ENCODE measurements around the gene PRIM2. TPM values are rescaled to one million over a fixed set of nuclear protein-coding genes. Genes with fewer than 3 reads are reported as not detected.
A peak's percentile ranks its signal among the peaks of the same experiment; 100 is the strongest.
"Not testable (repeated sequence)": the region's sequence is repeated elsewhere in the genome, so short reads cannot be mapped to it uniquely, and the experiment has no call there.

PRIM2 gene
- total RNA-seq, 2 donors from 2014 or later, result 13.5 to 16.6 TPM

DNA sequence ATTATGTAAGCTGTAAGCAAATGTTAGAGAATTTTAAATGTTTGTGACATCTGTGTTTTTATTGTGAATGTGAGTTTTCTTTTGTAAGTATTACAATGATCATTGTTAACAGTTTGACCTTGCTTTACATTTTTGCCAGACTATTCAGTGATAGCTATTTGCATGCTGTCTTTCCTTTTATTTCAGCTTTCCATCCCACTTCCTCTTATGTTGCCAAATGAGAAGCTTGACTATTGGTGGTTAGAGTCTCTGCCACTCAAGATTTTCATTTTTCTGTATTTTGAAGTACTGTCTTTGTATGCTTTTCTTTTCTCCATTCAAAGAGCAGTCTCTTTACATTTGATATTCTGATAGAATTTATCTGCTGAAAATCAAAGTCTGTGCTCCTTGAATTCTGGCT, 104.1 kb downstream of the PRIM2 start:
- Mint-ChIP-seq H3K27ac (no peak overlapping the region), H3K4me1 (peaks cover 10% of the 10 kb centered on the region), H3K36me3 (ENCODE audit: low read depth) (peaks cover 2% of the 10 kb centered on the region), H3K4me3 (no peak overlapping the region), H3K27me3 (no peaks in the 10 kb centered on the region)
- DNase-seq, result no peak
- no peaks in the 10 kb centered on the region for H3K9me3 ChIP-seq (ENCODE audit: control insufficient read depth, low read length, poor library complexity, severe bottlenecking)
- no peak for ATAC-seq

DNA sequence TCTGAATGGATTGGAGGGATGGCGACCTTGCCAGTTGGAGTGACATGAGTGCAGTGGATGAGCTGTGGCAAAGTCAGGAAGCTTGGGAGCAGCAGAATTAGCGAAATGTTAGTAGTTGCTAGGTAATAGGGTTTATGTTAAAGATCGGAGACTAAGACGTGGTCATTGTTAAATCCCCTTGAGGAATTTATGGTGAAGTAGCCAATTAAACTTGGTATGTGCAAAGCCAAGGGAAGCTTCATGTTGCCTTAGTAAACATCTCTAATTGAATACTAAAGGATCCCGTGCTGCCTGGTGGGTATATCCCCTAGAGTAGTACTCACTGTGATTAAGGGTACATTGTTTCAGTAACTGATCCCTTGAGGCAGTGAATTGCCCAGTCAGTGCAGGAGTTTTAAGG, 106.0 kb downstream of the PRIM2 start:
- Mint-ChIP-seq H3K4me3 (no peak overlapping the region), H3K27me3 (no peaks in the 10 kb centered on the region), H3K36me3 (ENCODE audit: low read depth) (peaks cover 2% of the 10 kb centered on the region), H3K4me1 (peaks cover 10% of the 10 kb centered on the region), H3K27ac (no peak overlapping the region)
- H3K9me3 ChIP-seq (ENCODE audit: control insufficient read depth, low read length, poor library complexity, severe bottlenecking), result no peaks in the 10 kb centered on the region
- no peak for ATAC-seq
- no peak for DNase-seq

DNA sequence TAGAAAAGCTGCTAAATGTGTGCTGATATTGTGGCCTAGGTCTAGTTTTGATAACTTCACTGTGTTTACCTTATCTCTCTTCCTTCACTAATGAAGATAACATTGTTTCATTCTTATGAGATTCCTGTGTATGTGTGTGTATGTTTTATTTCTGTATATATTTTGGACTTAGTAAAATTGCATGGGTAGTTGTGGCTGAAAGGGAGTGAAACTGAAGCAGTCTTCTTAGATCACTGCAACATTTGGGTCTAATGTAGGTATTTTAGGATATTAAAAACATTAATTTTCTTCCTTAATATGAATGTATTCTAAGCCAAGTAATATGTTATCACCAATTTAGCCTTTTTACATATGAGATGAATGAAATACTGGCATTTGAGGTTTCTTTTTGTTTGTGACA, 114.3 kb downstream of the PRIM2 start:
- not testable (repeated sequence) for H3K27me3 Mint-ChIP-seq; ATAC-seq; H3K4me3 Mint-ChIP-seq; H3K36me3 Mint-ChIP-seq (ENCODE audit: low read depth); DNase-seq; H3K9me3 ChIP-seq (ENCODE audit: control insufficient read depth, low read length, poor library complexity, severe bottlenecking)
- Mint-ChIP-seq H3K4me1 (peaks cover 10% of the 10 kb centered on the region), H3K27ac (peak overlapping the region; percentile 79)

DNA sequence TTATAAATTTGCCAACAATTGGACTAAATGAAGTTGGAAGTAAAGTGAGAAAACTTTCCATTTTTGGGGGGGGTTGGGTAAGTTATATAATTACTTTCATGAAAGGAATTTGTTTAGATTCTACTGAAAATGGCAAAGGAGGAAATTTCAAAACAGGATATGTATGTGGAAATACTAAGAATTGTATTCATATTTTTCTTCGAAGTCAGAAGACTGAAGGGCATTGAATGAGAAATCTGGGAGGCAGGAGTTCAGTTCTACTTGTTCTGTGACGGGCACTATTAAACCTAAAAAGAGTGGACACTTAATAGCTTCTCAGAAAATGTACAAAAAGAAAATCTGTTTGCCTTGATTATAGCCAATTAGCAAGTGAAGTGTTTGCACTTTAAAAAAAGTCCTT, 114.7 kb downstream of the PRIM2 start:
- peaks cover 10% of the 10 kb centered on the region for H3K4me1 Mint-ChIP-seq
- ATAC-seq (no peak), DNase-seq (no peak)
- peak overlapping the region; percentile 79 for H3K27ac Mint-ChIP-seq
- H3K27me3 Mint-ChIP-seq, result no peaks in the 10 kb centered on the region
- H3K9me3 ChIP-seq (ENCODE audit: control insufficient read depth, low read length, poor library complexity, severe bottlenecking), result no peaks in the 10 kb centered on the region
- H3K4me3 Mint-ChIP-seq, result no peak overlapping the region
- H3K36me3 Mint-ChIP-seq (ENCODE audit: low read depth), result peaks cover 3% of the 10 kb centered on the region

DNA sequence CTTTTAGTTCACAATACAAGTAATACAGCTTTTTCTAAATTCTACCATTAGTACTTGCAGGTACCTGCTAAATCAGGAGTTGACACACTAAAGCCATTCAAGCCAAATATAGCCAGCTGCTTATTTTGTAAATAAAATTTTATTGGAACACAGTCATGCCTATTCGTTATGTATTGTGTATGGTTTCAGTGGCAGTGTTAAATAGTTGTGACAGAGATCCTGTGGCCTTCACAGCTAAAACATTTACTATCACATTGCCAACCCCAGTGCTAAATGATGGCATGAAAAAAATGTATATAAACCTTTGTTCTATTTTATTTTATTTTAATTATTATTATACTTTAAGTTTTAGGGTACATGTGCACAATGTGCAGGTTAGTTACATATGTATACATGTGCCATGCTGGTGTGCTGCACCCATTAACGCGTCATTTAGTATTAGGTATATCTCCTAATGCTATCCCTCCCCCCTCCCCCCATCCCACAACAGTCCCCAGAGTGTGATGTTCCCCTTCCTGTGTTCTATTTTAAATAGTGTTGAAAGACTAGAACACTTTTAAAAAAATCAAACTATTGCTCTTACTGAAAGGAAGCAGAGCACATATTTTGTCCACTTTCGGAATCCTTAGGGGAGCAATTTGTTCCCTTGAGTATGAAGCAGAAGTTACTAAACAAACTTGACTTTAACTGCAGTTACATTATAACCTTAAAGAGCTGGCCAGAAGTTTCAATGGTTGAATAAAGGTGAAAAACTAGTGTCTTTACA, 115.7 kb downstream of the PRIM2 start:
- ATAC-seq (no peak), DNase-seq (no peak)
- H3K9me3 ChIP-seq (ENCODE audit: control insufficient read depth, low read length, poor library complexity, severe bottlenecking), result no peaks in the 10 kb centered on the region
- peaks cover 3% of the 10 kb centered on the region for H3K36me3 Mint-ChIP-seq (ENCODE audit: low read depth)
- H3K4me3 Mint-ChIP-seq, result no peak overlapping the region
- peaks cover 10% of the 10 kb centered on the region for H3K4me1 Mint-ChIP-seq
- no peaks in the 10 kb centered on the region for H3K27me3 Mint-ChIP-seq
- no peak overlapping the region for H3K27ac Mint-ChIP-seq

DNA sequence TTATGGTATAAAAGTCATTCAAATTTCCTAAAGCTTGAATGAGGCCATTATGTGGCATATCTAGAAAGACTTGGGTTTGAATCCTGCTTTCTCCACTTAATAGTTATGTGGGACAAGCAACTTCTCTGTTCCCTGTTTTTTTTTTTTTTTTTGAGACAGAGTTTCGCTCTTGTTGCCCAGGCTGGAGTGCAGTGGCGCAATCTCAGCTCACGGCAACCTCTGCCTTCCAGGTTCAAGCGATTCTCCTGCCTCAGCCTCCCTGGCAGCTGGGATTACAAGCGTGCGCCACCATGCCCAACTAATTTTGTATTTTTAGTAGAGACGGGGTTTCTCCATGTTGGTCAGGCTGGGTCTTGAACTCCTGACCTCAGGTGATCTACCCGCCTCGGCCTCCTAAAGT, 116.4 kb downstream of the PRIM2 start:
- H3K4me3 Mint-ChIP-seq; ATAC-seq; H3K36me3 Mint-ChIP-seq (ENCODE audit: low read depth); H3K9me3 ChIP-seq (ENCODE audit: control insufficient read depth, low read length, poor library complexity, severe bottlenecking); H3K27ac Mint-ChIP-seq; H3K27me3 Mint-ChIP-seq; DNase-seq: not testable (repeated sequence)
- peaks cover 10% of the 10 kb centered on the region for H3K4me1 Mint-ChIP-seq

DNA sequence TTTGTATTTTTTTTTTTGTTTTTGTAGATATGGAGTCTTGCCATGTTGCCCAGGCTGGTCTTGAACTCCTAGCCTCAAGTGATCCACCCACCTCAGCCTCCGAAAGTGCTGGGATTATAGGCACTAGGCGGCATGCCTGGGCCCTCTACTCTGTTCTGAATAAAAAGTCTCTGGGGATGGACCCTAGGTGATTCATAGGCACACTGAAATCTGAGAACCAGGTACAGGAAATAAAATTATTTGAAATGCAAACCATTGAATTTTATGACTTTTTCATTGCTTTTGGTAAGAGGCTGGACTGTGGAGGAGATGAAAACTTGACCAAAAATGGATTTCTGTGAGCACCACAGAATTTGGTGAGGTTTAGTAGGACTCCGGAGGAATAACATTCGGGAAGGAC, 117.5 kb downstream of the PRIM2 start:
- no peaks in the 10 kb centered on the region for H3K27me3 Mint-ChIP-seq
- H3K4me1 Mint-ChIP-seq, result peaks cover 10% of the 10 kb centered on the region
- H3K27ac Mint-ChIP-seq, result no peak overlapping the region
- no peak overlapping the region for H3K4me3 Mint-ChIP-seq
- DNase-seq, result no peak
- H3K36me3 Mint-ChIP-seq (ENCODE audit: low read depth), result peaks cover 3% of the 10 kb centered on the region
- no peak for ATAC-seq
- no peaks in the 10 kb centered on the region for H3K9me3 ChIP-seq (ENCODE audit: control insufficient read depth, low read length, poor library complexity, severe bottlenecking)

DNA sequence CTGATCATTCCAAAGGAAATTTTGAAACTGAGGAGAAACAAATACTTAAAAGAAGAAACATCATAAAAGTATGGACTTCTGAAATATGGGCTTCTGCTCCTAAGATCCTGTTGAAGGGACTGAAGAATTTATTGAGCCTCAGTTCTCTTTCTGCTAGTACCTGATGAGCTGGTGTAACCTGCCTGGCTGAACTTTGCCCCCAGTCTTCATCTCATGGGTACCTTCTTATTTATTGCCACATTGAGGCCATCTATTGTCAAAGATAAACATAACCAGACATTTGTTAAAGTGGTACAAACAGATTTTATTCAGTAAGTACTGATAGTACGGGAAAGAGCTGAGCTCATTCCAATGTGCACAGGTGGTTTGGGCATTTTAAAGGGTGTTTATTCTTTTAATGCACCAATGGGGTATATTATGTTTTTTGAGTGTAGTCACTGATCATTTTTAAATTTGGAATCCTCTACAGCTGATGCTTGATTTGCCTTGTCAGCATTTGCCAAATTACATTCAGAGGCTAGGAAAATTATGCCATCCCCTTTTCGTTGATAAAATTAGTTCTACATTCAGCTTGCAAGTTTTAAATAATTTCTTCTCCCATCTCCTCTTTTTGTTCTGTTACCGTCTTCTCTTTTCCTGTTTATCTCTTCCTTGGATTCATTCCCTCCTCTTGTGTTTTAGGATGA, 118.2 kb downstream of the PRIM2 start:
- Mint-ChIP-seq H3K4me3 (no peak overlapping the region), H3K27me3 (no peaks in the 10 kb centered on the region), H3K4me1 (peaks cover 10% of the 10 kb centered on the region), H3K27ac (no peak overlapping the region), H3K36me3 (ENCODE audit: low read depth) (peaks cover 3% of the 10 kb centered on the region)
- no peak for ATAC-seq
- H3K9me3 ChIP-seq (ENCODE audit: control insufficient read depth, low read length, poor library complexity, severe bottlenecking), result no peaks in the 10 kb centered on the region
- no peak for DNase-seq

DNA sequence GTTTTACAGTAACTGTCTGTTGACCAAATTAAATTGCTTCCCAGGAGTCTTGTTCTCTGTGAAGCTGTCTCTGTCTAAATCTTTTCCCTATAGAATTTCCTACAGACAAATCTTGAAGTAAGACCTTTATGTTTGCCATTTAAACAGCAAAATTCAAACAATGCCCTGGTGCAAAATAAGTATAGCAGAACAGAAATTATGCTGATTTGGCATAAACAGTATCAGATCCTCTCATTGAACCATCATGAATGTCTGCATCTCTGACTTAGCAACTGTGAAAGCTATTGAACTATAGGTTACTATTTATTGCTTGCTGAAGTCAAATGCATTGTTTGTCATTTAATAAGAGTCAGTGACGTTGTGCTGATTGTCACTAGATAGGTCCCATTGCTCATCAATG, 123.3 kb downstream of the PRIM2 start:
- not testable (repeated sequence) for H3K9me3 ChIP-seq (ENCODE audit: control insufficient read depth, low read length, poor library complexity, severe bottlenecking); DNase-seq; ATAC-seq; H3K27me3 Mint-ChIP-seq; H3K4me1 Mint-ChIP-seq; H3K27ac Mint-ChIP-seq; H3K4me3 Mint-ChIP-seq; H3K36me3 Mint-ChIP-seq (ENCODE audit: low read depth)

DNA sequence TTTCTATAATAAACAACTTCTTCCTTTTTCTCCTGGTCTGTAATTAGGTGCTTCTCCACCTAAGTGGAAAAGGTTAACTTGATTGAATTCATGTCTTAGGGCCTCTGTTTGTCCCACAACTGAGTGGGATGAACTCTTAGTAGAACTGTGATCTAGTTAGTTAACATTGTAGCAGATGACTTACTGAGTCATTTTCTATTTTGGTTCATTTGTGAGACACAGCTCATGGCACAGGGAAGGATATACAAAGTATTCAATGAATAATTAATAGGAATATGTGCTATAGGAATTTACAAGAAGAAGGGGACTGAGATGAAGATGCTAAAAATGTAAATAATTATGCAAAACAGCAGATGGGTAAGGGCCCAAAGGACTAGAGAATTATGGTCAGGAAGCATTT, 124.7 kb downstream of the PRIM2 start:
- H3K36me3 Mint-ChIP-seq (ENCODE audit: low read depth); DNase-seq; H3K9me3 ChIP-seq (ENCODE audit: control insufficient read depth, low read length, poor library complexity, severe bottlenecking); H3K27me3 Mint-ChIP-seq; H3K4me1 Mint-ChIP-seq; ATAC-seq; H3K27ac Mint-ChIP-seq; H3K4me3 Mint-ChIP-seq: not testable (repeated sequence)

DNA sequence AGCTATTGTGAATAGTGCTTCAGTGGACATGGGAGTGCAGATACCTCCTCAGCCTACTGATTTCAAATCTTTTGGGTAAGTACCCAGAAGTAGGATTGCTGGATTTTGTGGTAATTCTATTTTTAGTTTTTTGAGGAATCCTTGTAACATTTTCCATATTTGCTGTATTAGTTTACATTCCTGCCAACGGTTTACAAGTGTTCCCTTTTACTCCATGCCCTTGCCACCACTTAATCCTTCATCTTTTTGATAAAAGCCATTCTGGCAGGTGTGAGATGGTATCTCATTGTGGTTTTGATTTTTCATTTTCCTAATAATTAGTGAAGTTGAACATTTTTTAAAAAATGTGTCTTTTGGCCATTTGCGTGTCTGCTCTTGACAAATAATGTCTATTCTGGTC, 125.8 kb downstream of the PRIM2 start:
- not testable (repeated sequence) for DNase-seq; ATAC-seq; H3K4me1 Mint-ChIP-seq; H3K27ac Mint-ChIP-seq; H3K27me3 Mint-ChIP-seq; H3K36me3 Mint-ChIP-seq (ENCODE audit: low read depth); H3K9me3 ChIP-seq (ENCODE audit: control insufficient read depth, low read length, poor library complexity, severe bottlenecking); H3K4me3 Mint-ChIP-seq

DNA sequence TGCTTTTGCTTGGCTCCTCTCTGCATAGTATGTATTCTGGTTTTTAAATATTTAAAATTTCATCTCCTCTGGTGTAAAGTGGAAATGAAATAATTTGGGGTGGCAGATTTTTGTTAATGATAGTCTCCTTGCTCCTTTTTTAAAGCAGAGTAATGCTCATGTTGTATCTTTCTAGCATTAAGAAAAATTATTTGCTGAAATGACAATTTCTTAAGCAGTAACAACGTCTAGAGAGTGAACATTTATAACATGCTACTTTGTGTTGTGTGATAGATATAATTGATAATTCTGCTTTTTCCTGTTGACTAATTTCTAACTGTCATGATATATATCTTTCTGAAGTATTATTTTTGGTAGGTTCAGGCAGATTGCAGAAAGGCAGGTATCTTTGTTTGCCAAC, 127.4 kb downstream of the PRIM2 start:
- H3K9me3 ChIP-seq (ENCODE audit: control insufficient read depth, low read length, poor library complexity, severe bottlenecking); H3K27me3 Mint-ChIP-seq; DNase-seq; H3K27ac Mint-ChIP-seq; H3K4me3 Mint-ChIP-seq; ATAC-seq; H3K4me1 Mint-ChIP-seq; H3K36me3 Mint-ChIP-seq (ENCODE audit: low read depth): not testable (repeated sequence)

DNA sequence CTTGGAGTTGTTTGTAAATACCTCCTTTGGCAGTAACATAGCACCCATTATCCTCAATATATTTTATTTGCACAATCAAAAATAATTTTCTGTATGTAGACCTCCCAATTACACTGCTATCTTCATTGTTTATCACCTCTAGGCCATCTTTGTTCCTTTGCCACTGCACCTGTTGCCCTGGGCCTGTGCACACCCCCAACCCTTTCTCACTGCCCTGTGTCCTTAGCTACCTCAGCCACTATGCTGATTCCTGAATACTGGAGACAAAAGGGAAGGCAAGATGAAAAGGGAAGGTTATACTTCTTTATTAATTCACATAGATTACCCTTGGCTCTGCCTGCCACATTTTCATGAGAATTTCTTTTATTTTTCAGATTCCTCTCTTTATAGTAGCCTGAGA, 127.9 kb downstream of the PRIM2 start:
- not testable (repeated sequence) for H3K9me3 ChIP-seq (ENCODE audit: control insufficient read depth, low read length, poor library complexity, severe bottlenecking); H3K27ac Mint-ChIP-seq; H3K27me3 Mint-ChIP-seq; DNase-seq; H3K4me3 Mint-ChIP-seq; H3K4me1 Mint-ChIP-seq; ATAC-seq; H3K36me3 Mint-ChIP-seq (ENCODE audit: low read depth)

Measured in T-helper 17 cell (primary cell).